ENCODE data around the gene RBPJ.

DNA sequence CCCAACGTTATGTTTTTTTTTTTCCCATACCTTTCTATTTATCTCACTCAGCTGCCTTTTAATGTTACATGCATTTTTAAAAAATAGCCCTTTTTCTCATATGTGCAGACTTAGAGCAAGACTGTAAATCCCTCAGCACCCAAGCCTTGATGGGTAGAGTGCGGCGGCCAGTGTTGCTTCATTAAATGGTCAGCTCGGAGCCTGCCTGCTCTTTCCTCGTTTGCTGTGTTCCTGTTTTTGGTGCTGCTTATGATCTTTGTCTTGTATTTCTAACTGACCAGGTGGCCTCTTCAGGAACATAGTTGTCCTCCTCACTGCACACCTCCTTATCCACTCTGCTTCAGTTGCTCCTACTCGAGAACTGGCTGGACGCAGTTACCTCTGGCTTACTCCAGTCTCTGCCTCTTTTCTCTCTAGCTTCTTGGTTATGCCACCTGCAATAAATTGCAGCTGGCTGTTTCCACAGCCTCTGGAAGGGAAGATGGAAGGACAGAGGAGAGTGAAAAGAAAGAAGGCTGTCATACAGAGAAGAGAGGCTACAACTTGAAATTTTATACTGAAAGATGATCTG, 10.7 kb downstream of the RBPJ start:
- TF ChIP-seq, protein P1, sequence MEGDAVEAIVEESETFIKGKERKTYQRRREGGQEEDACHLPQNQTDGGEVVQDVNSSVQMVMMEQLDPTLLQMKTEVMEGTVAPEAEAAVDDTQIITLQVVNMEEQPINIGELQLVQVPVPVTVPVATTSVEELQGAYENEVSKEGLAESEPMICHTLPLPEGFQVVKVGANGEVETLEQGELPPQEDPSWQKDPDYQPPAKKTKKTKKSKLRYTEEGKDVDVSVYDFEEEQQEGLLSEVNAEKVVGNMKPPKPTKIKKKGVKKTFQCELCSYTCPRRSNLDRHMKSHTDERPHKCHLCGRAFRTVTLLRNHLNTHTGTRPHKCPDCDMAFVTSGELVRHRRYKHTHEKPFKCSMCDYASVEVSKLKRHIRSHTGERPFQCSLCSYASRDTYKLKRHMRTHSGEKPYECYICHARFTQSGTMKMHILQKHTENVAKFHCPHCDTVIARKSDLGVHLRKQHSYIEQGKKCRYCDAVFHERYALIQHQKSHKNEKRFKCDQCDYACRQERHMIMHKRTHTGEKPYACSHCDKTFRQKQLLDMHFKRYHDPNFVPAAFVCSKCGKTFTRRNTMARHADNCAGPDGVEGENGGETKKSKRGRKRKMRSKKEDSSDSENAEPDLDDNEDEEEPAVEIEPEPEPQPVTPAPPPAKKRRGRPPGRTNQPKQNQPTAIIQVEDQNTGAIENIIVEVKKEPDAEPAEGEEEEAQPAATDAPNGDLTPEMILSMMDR (conservative IDR thresholded peaks at IDR 0.05): no peak
- TF ChIP-seq EZH2 (IDR thresholded peaks at IDR 0.05; ENCODE audit: low read depth): no peak
